ENCODE measurements around the gene WASF2.

GRCh38 chr1:27414091-27414490 is 75.9 kb downstream of the WASF2 start:
- TF ChIP-seq CTCF (IDR thresholded peaks at IDR 0.05): no peak
- no peak for TF ChIP-seq POLR2A (IDR thresholded peaks at IDR 0.05)
